HepG2 (cell line): ENCODE data around the gene RACGAP1. TPM values are rescaled to one million over a fixed set of nuclear protein-coding genes. Genes with fewer than 3 reads are reported as not detected.

Source experiments
- ATAC-seq: fragments of 200-7000 bp; cut with Tn5 transposase; 3 replicates; pipeline ENCODE4 v1.9.1; 2020; ENCODE audit warnings: mild to moderate bottlenecking, moderate library complexity
- BruUV-seq: library from RNA; stranded (reverse); fragments of 400-500 nt; replicated peaks from 2 replicates; lab custom pipeline; 2021; lab: Mats Ljungman, UMichigan
- CTCF ChIA-PET: fragments of 300-600 bp; formaldehyde crosslinking; extraction: SDS; loops from one replicate; lab custom pipeline; 2021; ENCODE audit warnings: low total read pairs, inconsistent platforms, low intra/inter-chr PET ratio; lab: Yijun Ruan, JAX
- POLR2A ChIA-PET: fragments of 350-600 bp; sonication (Branson Sonifier 250); formaldehyde crosslinking; loops from one replicate; lab custom pipeline; 2020; ENCODE audit warnings: antibody characterized with exemption, inconsistent platforms; lab: Yijun Ruan, JAX
- DNase-seq: peaks from one replicate; pipeline ENCODE4 v3.0.0-alpha.2; 2015; ENCODE audit warnings: low spot score
- FAIRE-seq: peaks from 3 replicates; lab custom pipeline; 2011; peaks lifted over from hg19 to GRCh38; lab: Jason Lieb, UNC
- H2AFZ ChIP-seq: one replicate; pipeline ENCODE4 v1.6.1; 2011; ENCODE audit warnings: low read length, inconsistent platforms
- H3K27ac ChIP-seq: fragments of 300-600 bp; 3 replicates; pipeline ENCODE4 v1.8.0; 2011; ENCODE audit warnings: mixed run types, mild to moderate bottlenecking, mixed read lengths, low read length, inconsistent platforms; ENCODE audit not compliant: insufficient read depth; ENCODE audit errors: extremely low read length
- H3K27me3 ChIP-seq, 2 experiments: fragments of 200-600 bp in 1 of 2; 2 replicates in 1 of 2; 3 replicates in 1 of 2; pipeline versions ENCODE4 v1.6.0 to v1.8.0; 2011; ENCODE audit warnings: low read length in 2 of 2, mild to moderate bottlenecking in 2 of 2, moderate library complexity in 2 of 2, inconsistent platforms in 1 of 2; ENCODE audit not compliant: insufficient read depth in 2 of 2, control insufficient read depth in 1 of 2
- H3K36me3 ChIP-seq, 2 experiments: fragments of 200-600 bp in 1 of 2; replicated peaks in 1 of 2; 2 replicates in 1 of 2; 3 replicates in 1 of 2; pipeline versions ENCODE4 v1.5.1 to v1.8.0; 2011; ENCODE audit warnings: low read length in 2 of 2, inconsistent platforms in 1 of 2; ENCODE audit not compliant: insufficient read depth in 2 of 2, control insufficient read depth in 1 of 2
- H3K4me1 ChIP-seq: 2 replicates; pipeline ENCODE4 v1.5.1; 2012; ENCODE audit warnings: low read length, inconsistent platforms; ENCODE audit not compliant: insufficient read depth
- H3K4me2 ChIP-seq: 2 replicates; pipeline ENCODE4 v1.6.0; 2011; ENCODE audit warnings: low read depth, low read length, inconsistent platforms
- H3K4me3 ChIP-seq, 3 experiments: fragments of 200-600 bp in 1 of 3; sonication (generic), shearing (Covaris generic) in 1 of 3; replicated peaks in 1 of 3; 2 replicates each; pipeline ENCODE4 v1.5.1; 2011 to 2016; ENCODE audit warnings: low read length in 3 of 3, inconsistent platforms in 2 of 3, low read depth in 2 of 3, mild to moderate bottlenecking in 2 of 3, control low read depth in 1 of 3, mixed read lengths in 1 of 3; ENCODE audit not compliant: insufficient read depth in 1 of 3
- H3K79me2 ChIP-seq: one replicate; pipeline ENCODE4 v1.6.1; 2011; ENCODE audit warnings: low read length, inconsistent platforms; ENCODE audit not compliant: insufficient read depth
- H3K9ac ChIP-seq: 2 replicates; pipeline ENCODE4 v1.6.0; 2011; ENCODE audit warnings: mild to moderate bottlenecking, low read depth, low read length, inconsistent platforms; ENCODE audit not compliant: insufficient read depth
- H3K9me3 ChIP-seq: 2 replicates; pipeline ENCODE4 v1.5.1; 2012; ENCODE audit warnings: mild to moderate bottlenecking, low read length
- H4K20me1 ChIP-seq: 2 replicates; pipeline ENCODE4 v1.6.0; 2011; ENCODE audit warnings: inconsistent platforms, mild to moderate bottlenecking, low read length, moderate library complexity; ENCODE audit not compliant: insufficient read depth
- DPF2 ChIP-seq: sonication (generic); formaldehyde crosslinking; IDR thresholded peaks from 2 replicates; pipeline ENCODE4 v1.4.0; 2020; ENCODE audit warnings: mild to moderate bottlenecking, low read depth, missing genetic modification reagents, borderline replicate concordance
- FOXK2 ChIP-seq: fragments of 450-650 bp; IDR thresholded peaks from 2 replicates; pipeline ENCODE4 v1.6.1; 2016
- GFI1 ChIP-seq: sonication (generic); formaldehyde crosslinking; IDR thresholded peaks from 2 replicates; pipeline ENCODE4 v1.5.0; 2020; ENCODE audit warnings: missing genetic modification reagents, mild to moderate bottlenecking, borderline replicate concordance
- HDAC1 ChIP-seq: sonication (generic); formaldehyde crosslinking; IDR thresholded peaks from 2 replicates; pipeline ENCODE4 v1.5.1; 2020; ENCODE audit warnings: mild to moderate bottlenecking, missing genetic modification reagents
- HNRNPUL1 ChIP-seq: fragments of 200-400 bp; formaldehyde crosslinking; IDR thresholded peaks from 2 replicates; pipeline ENCODE4 v1.6.1; 2017; ENCODE audit warnings: low read depth, mild to moderate bottlenecking, low read length, moderate library complexity
- MAZ ChIP-seq, 2 experiments: sonication (generic) in 1 of 2; formaldehyde crosslinking in 1 of 2; IDR thresholded peaks; 2 replicates each; pipeline versions ENCODE4 v1.5.0 to v1.6.1; 2012 to 2020; ENCODE audit warnings: low read depth in 2 of 2, mild to moderate bottlenecking in 2 of 2, borderline replicate concordance in 1 of 2, improper control_type of control experiment in 1 of 2, low read length in 1 of 2, missing genetic modification reagents in 1 of 2, moderate library complexity in 1 of 2
- MED8 ChIP-seq: sonication (generic); formaldehyde crosslinking; IDR thresholded peaks from 2 replicates; pipeline ENCODE4 v1.8.1; 2023; ENCODE audit warnings: mild to moderate bottlenecking, missing genetic modification reagents; ENCODE audit not compliant: insufficient replicate concordance
- MIXL1 ChIP-seq: IDR thresholded peaks from 2 replicates; pipeline ENCODE4 v1.6.1; 2016
- NKX3-1 ChIP-seq: sonication (generic); formaldehyde crosslinking; IDR thresholded peaks from 2 replicates; pipeline ENCODE4 v1.5.0; 2020; ENCODE audit warnings: missing genetic modification reagents
- RNF219 ChIP-seq: sonication (generic); formaldehyde crosslinking; IDR thresholded peaks from 2 replicates; pipeline ENCODE4 v1.5.0; 2020; ENCODE audit warnings: mild to moderate bottlenecking, missing genetic modification reagents
- TCF12 ChIP-seq, 2 experiments: fragments of 450-650 bp in 1 of 2; sonication (generic) in 1 of 2; formaldehyde crosslinking in 1 of 2; IDR thresholded peaks; 2 replicates each; pipeline versions ENCODE4 v1.6.1 to v1.8.0; 2017 to 2022; ENCODE audit warnings: antibody characterized with exemption in 1 of 2, mild to moderate bottlenecking in 1 of 2, missing genetic modification reagents in 1 of 2, moderate library complexity in 1 of 2
- XRCC5 ChIP-seq: fragments of 200-400 bp; formaldehyde crosslinking; optimal IDR thresholded peaks from 2 replicates; pipeline ENCODE3; 2017; ENCODE audit warnings: mild to moderate bottlenecking, low read length
- ZNF3 ChIP-seq: IDR thresholded peaks from 2 replicates; pipeline ENCODE4 v1.7.0; 2017; ENCODE audit warnings: inconsistent platforms
- ZNF619 ChIP-seq: sonication (generic); formaldehyde crosslinking; IDR thresholded peaks from 2 replicates; pipeline ENCODE4 v1.4.0; 2020; ENCODE audit warnings: mild to moderate bottlenecking, missing genetic modification reagents
- WGBS: methylation state at CpG from one replicate; pipeline ENCODE4 v1.1.6; 2017; ENCODE audit warnings: low lambda C conversion rate; 5-methylcytosine and 5-hydroxymethylcytosine counted together
- in situ Hi-C: cut with HindIII; loops from 2 replicates; pipeline ENCODE4 v1.10.0; 2017; ENCODE audit warnings: low pct_unique_long_range_greater_than_20kb; ENCODE audit not compliant: extremely low pct_ligation_motif_present
- intact Hi-C: fragments of 100-400 bp; cut with micrococcal nuclease; formaldehyde crosslinking; loops from one replicate; pipeline ENCODE4 v1.10.0; 2022; ENCODE audit not compliant: unreplicated experiment
- polyA plus RNA-seq, 8 experiments: library from polyadenylated mRNA; depleted of rRNA in 3 of 8; stranded (reverse) in 7 of 8; unstranded in 1 of 8; fragments of >200 nt; fragmentation: Illumina TruSeq in 4 of 8; extraction: Trizol in 4 of 8; gene quantifications; 2 replicates each; pipeline versions ENCODE4 v1.2.1 to v1.2.3, GENCODE V29; 2011 to 2016; ENCODE audit warnings: low read depth in 4 of 8, missing spikeins in 1 of 8, mixed read lengths in 1 of 8; ENCODE audit not compliant: insufficient read depth in 1 of 8
- total RNA-seq, 5 experiments: library from RNA; depleted of rRNA; stranded (reverse); fragments of >200 nt; fragmentation: Illumina TruSeq; extraction: Trizol; gene quantifications; 2 replicates each; pipeline ENCODE4 v1.2.3, GENCODE V29; 2016; ENCODE audit warnings: low read depth in 1 of 5
- TF ChIP-seq, protein P1 (sequence below): sonication (generic); formaldehyde crosslinking; conservative IDR thresholded peaks from 2 replicates; pipeline ENCODE4 v1.4.0; 2020; ENCODE audit warnings: missing genetic modification reagents
- TF ChIP-seq, protein P2 (sequence below): IDR thresholded peaks from 2 replicates; pipeline ENCODE4 v1.6.1; 2016; ENCODE audit warnings: missing genetic modification reagents, missing compliant biosample characterization
- TF ChIP-seq, protein P3 (sequence below): IDR thresholded peaks from 2 replicates; pipeline ENCODE4 v1.6.1; 2016; ENCODE audit warnings: missing biosample characterization, missing genetic modification reagents, low read depth

The RACGAP1 gene
- total and polyA plus RNA-seq, 2 of the 13 experiments (the other 11 are each of a cell fraction or from before 2014, with no cell fraction given) = 16.7 to 57.9 TPM

DNA sequence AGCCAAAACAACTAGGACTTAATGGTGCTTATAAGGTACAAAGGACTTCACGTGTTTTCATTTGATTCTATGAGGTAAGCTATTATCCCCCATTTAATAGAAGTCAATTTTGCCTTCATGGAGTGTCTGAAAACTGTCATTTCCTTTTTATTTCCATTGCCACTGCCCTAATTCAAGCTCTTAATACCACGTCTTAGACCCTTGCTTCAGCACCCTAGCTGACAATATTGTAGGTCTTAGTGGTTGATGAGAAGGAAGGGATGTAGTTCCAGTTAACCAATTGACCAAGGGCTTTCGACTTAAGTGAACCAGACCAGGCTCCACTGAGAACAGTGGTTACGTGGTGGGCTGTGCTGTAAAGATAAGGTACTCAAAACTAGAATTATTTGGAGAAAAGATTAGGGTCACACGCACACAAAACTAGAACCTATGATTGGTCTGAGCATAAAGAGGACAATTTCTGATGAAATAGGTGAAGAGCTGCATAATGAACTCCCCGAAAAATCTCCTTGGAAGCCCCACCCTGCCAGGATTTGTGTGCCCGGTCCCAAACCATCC lies 22.5 kb upstream of the RACGAP1 start:
- H3K4me2 ChIP-seq = no peak overlapping the region
- WGBS = 39% methylated on average over 7 of the region's 7 CpGs
- CTCF ChIA-PET = interaction anchor here (1.1 kb wide), 1 partner anchor 9 kb away, joined by 3 read pairs; no protein-coding TSS in a partner anchor
- no peak for ATAC-seq
- in situ Hi-C loops = no loop called here
- no peak overlapping the region for H3K27ac ChIP-seq
- H3K9ac ChIP-seq = no peak overlapping the region
- no peaks in the 10 kb centered on the region for H4K20me1 ChIP-seq
- H3K79me2 ChIP-seq = no peaks in the 10 kb centered on the region
- peaks cover 3 to 54% of the 10 kb centered on the region in 2 experiments; a peak in 4 of 5 replicates for H3K27me3 ChIP-seq
- POLR2A ChIA-PET = no interaction called here
- TF ChIP-seq ZNF3 (CRISPR knock-in tag) (no peak), HNRNPUL1 (no peak), HDAC1 (no peak), XRCC5 (no peak), ZNF619 (CRISPR knock-in tag) (no peak), MIXL1 (CRISPR knock-in tag) (no peak), MED8 (CRISPR knock-in tag) (no peak), MAZ (IDR thresholded peaks at IDR 0.05; ENCODE audit: borderline replicate concordance, low read depth, low read length) (no peak), MAZ (CRISPR knock-in tag; IDR thresholded peaks at IDR 0.05; ENCODE audit: low read depth) (no peak), FOXK2 (no peak), TCF12 (IDR thresholded peaks at IDR 0.05) (no peak), TCF12 (CRISPR knock-in tag; IDR thresholded peaks at IDR 0.05) (no peak), RNF219 (CRISPR knock-in tag) (no peak), DPF2 (CRISPR knock-in tag) (no peak), GFI1 (CRISPR knock-in tag) (no peak), NKX3-1 (CRISPR knock-in tag) (no peak)
- TF ChIP-seq, protein P1, sequence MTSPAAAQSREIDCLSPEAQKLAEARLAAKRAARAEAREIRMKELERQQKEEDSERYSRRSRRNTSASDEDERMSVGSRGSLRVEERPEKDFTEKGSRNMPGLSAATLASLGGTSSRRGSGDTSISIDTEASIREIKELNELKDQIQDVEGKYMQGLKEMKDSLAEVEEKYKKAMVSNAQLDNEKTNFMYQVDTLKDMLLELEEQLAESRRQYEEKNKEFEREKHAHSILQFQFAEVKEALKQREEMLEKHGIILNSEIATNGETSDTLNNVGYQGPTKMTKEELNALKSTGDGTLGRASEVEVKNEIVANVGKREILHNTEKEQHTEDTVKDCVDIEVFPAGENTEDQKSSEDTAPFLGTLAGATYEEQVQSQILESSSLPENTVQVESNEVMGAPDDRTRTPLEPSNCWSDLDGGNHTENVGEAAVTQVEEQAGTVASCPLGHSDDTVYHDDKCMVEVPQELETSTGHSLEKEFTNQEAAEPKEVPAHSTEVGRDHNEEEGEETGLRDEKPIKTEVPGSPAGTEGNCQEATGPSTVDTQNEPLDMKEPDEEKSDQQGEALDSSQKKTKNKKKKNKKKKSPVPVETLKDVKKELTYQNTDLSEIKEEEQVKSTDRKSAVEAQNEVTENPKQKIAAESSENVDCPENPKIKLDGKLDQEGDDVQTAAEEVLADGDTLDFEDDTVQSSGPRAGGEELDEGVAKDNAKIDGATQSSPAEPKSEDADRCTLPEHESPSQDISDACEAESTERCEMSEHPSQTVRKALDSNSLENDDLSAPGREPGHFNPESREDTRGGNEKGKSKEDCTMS (CRISPR knock-in tag) = no peak
- TF ChIP-seq, protein P2, sequence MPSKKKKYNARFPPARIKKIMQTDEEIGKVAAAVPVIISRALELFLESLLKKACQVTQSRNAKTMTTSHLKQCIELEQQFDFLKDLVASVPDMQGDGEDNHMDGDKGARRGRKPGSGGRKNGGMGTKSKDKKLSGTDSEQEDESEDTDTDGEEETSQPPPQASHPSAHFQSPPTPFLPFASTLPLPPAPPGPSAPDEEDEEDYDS (CRISPR knock-in tag) = no peak
- TF ChIP-seq, protein P3, sequence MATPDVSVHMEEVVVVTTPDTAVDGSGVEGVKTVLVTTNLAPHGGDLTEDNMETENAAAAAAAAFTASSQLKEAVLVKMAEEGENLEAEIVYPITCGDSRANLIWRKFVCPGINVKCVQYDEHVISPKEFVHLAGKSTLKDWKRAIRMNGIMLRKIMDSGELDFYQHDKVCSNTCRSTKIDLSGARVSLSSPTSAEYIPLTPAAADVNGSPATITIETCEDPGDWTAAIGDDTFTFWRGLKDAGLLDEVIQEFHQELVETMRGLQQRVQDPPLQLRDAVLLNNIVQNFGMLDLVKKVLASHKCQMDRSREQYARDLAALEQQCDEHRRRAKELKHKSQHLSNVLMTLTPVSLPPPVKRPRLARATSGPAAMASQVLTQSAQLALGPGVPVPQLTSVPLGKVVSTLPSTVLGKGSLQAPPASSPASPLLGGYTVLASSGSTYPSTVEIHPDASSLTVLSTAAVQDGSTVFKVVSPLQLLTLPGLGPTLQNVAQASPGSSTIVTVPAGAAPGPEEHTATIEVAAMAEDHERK = no peak
- TF ChIP-seq, all 625 proteins: peak for 0
- no peaks in the 10 kb centered on the region for H3K9me3 ChIP-seq
- no TSS peak for BruUV-seq
- FAIRE-seq (no peak), DNase-seq (no peak)
- H3K36me3 ChIP-seq = no peaks in the 10 kb centered on the region
- intact Hi-C loops = no loop called here
- H3K4me1 ChIP-seq = peaks cover 22% of the 10 kb centered on the region
- H3K4me3 ChIP-seq = no peak overlapping the region
- no peak overlapping the region for H2AFZ ChIP-seq
